SK-N-MC (cell line): ENCODE results near the gene PSG6.
"Not testable (repeated sequence)": the region's sequence is repeated elsewhere in the genome, so short reads cannot be mapped to it uniquely, and the experiment has no call there.

ENCODE experiments used
- DNase-seq: peaks from one replicate; pipeline ENCODE4 v3.0.0-alpha.2; 2011; ENCODE audit warnings: low read depth, low spot score
- H3K27ac ChIP-seq: fragments of 200-600 bp; sonication (generic); 2 replicates; pipeline ENCODE4 v1.5.1; 2016; ENCODE audit warnings: mixed run types
- H3K36me3 ChIP-seq: fragments of 200-600 bp; sonication (generic); 2 replicates; pipeline ENCODE4 v1.6.1; 2017; ENCODE audit warnings: antibody characterized with exemption, low read length, mixed read lengths; ENCODE audit not compliant: insufficient read depth
- H3K4me3 ChIP-seq: fragments of 200-600 bp; sonication (generic); 2 replicates; pipeline ENCODE4 v1.5.1; 2016
- H3K9ac ChIP-seq: fragments of 200-600 bp; sonication (generic); 2 replicates; pipeline ENCODE4 v1.8.0; 2017; ENCODE audit warnings: mixed run types, mixed read lengths; ENCODE audit not compliant: insufficient read length
- H3K9me3 ChIP-seq: fragments of 200-600 bp; sonication (generic); 2 replicates; pipeline ENCODE4 v1.6.1; 2017; ENCODE audit warnings: low read depth, mild to moderate bottlenecking, antibody characterized with exemption, low read length, moderate library complexity, mixed read lengths
- EZH2 ChIP-seq: fragments of 200-600 bp; sonication (generic); IDR thresholded peaks from one replicate; pipeline ENCODE4 v1.6.1; 2017; ENCODE audit warnings: antibody characterized with exemption
- FOXP2 ChIP-seq: optimal IDR thresholded peaks from 2 replicates; pipeline ENCODE3; 2011; ENCODE audit warnings: mild to moderate bottlenecking, moderate library complexity; ENCODE audit not compliant: insufficient read depth; ENCODE audit errors: extremely low read length, control extremely low read depth
- POLR2AphosphoS5 ChIP-seq: IDR thresholded peaks from 2 replicates; pipeline ENCODE4 v1.6.1; 2012; ENCODE audit warnings: mild to moderate bottlenecking, low read depth, low read length, borderline replicate concordance

Gene PSG6

DNA sequence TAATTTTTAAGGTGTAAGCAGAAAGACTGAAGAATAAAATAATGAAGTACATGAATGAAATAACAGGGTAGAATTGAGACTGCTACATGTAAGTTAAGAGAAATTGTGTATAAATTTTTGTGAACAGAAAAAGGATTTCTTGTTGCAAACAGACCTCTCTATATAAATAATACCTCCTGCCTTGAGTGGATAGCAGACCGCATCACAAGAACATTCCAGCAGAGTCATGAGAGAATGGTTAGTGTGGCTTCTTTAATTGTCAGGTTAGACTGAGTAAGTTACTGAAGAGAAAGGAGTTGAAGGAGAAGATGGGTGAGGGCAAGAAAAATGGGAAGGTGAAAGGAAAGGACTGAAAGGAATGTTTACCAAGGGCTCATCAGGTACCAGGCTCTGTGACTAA is 18.6 kb downstream of the PSG6 start:
- H3K9me3 ChIP-seq, H3K9ac ChIP-seq, H3K36me3 ChIP-seq, DNase-seq, H3K27ac ChIP-seq, H3K4me3 ChIP-seq: not testable (repeated sequence)

DNA sequence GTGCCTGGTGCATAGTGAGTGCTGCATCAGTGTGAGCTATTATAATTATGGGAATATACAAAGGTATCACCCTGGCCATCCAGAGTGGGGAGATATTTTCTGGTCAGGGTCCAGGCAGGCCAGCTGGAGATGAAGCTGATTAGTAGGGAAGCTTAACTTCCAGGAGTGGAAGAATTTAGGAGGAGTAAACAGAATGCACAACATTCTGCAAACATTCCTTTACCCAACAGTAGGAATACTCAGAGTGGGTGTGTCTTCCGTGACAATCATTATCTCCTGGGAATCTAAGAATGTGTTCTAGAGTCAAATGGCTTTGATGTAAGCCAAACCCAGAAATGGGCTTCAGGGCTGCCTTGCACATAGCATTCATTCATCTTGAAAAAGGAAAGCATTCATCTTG is 19.0 kb downstream of the PSG6 start:
- H3K36me3 ChIP-seq, DNase-seq, H3K9ac ChIP-seq, H3K4me3 ChIP-seq, H3K9me3 ChIP-seq, H3K27ac ChIP-seq: not testable (repeated sequence)

DNA sequence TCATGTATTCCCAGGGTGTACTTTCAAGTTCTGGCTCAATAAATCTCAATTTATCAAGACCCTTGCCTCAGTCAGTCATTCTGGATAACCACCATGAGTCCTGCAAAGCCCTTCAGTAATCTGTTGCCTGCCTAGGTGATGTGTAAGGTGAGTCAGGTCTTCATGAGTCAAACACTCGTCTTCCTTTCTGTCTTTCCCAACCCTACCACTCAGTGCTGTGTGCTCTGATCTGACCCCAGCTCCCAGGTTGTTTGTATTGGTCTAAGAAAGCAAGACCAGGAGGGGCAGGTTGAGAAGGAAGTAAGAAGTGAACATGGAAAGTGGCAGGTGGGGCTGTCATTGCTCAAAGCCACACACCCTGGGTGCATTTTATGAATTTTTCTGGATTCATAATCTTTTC is 20.0 kb downstream of the PSG6 start:
- not testable (repeated sequence) for H3K4me3 ChIP-seq, H3K9me3 ChIP-seq, H3K9ac ChIP-seq, DNase-seq, H3K27ac ChIP-seq, H3K36me3 ChIP-seq

DNA sequence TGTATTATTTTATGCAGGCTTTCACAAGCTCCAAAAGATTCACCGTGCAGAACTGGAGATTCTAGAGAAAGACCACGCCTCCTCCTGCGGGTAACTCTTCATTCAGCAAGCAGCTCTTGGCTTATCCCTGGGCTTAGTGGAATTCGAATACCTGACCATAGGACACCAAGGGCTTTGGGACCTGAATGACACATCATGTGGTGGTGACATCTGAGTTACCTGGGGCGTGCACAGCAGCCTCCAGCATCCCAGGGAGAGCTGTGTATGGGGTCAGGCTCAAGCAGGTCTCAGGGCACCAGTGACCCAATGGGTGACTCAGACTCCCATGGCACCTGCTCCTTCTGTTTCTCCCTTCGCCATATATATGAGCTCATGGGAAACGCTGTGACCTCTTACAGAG is 27.2 kb downstream of the PSG6 start:
- H3K4me3 ChIP-seq, H3K9ac ChIP-seq, DNase-seq, H3K36me3 ChIP-seq, H3K27ac ChIP-seq, H3K9me3 ChIP-seq: not testable (repeated sequence)

DNA sequence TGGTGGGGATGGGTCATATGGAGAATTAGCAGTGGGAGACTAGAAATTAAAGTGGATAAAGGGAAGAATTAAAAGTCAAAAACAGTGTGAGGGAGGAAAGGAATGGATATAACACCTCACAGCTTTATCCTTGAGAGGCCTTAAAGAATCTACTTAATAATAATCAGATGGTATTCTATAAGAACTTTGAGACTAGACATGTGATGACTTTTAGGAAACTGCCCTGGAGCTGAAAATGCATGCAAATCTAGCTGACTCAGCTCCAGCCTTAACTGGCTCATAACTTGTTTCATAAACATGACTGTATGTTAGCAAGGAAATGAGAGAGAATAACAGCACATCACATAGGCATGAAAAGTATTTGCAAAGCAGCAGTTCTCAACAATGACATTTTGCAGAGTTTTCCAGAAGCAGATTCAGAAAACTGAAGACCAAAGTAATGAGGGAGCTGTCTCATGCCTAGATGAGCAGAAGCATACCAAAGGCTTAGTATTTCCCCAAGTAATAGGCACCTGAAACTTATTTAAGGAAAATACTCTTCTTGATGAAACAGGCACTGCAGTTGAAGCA is 29.7 kb downstream of the PSG6 start:
- not testable (repeated sequence) for H3K9ac ChIP-seq

DNA sequence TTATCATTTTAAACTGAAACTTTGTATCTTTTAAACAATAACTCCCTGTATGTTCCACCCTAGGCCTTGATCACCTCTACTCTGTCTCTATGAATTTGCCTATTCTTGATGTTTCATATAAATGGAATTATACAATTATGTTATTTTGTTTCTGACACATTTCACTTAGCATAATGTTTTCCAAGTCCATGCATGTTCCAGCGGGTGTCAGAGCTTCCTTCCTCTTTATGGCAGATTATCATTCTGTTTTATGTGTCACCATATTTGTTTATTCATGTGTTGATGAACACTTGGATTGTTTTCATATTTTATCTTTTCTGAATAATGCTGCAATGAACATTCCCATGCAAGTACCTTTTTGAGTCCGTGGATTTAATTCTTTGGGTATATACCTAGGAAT is 35.0 kb downstream of the PSG6 start:
- not testable (repeated sequence) for H3K27ac ChIP-seq, H3K36me3 ChIP-seq, H3K4me3 ChIP-seq, H3K9ac ChIP-seq, H3K9me3 ChIP-seq, DNase-seq

More for the DNA sequence above, 29.7 kb downstream of the PSG6 start:
- H3K36me3 ChIP-seq, H3K27ac ChIP-seq, DNase-seq, H3K4me3 ChIP-seq, H3K9me3 ChIP-seq: not testable (repeated sequence)

DNA sequence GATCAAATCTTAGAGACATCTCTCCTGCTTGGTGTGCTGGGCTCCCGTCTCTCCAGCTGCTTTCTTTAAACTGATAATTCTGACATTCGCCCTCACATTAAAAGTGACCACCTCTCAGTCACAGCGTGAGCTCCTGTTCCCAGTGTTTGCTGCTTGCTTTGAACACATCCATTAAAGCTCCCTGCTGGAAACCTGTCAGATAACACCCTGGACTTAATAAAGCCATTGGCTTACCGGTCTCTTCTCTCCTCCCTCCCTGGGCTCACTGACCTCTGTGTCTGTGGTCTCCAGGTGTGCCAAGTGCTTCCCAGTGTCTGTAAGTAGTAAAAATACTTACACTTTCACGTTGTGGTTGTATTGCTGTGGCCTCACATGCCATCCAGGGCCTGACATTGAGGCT is 35.7 kb downstream of the PSG6 start:
- H3K4me3 ChIP-seq, H3K36me3 ChIP-seq, H3K9me3 ChIP-seq, H3K9ac ChIP-seq, H3K27ac ChIP-seq, DNase-seq: not testable (repeated sequence)

DNA sequence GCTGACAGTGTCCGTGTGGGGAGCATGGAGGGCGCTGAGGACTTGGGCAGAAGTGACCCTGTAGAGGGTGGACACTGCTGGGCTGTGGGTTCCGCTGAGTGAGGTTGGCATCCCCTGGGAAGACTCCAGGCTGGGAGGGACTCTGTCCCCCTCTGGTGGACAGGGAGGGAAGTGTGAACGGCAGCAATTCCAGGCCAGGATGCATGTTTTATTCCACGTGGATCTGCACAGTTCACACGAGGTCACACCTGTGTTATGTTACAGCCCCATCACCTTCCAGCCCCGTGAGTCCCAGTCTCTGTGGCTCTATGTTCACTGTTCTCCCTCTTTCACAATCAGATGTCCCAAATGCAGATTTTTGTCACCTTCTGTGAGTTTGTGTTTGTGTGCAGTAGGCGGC is 36.4 kb downstream of the PSG6 start:
- H3K9me3 ChIP-seq, H3K4me3 ChIP-seq, H3K27ac ChIP-seq, DNase-seq, H3K36me3 ChIP-seq, H3K9ac ChIP-seq: not testable (repeated sequence)

DNA sequence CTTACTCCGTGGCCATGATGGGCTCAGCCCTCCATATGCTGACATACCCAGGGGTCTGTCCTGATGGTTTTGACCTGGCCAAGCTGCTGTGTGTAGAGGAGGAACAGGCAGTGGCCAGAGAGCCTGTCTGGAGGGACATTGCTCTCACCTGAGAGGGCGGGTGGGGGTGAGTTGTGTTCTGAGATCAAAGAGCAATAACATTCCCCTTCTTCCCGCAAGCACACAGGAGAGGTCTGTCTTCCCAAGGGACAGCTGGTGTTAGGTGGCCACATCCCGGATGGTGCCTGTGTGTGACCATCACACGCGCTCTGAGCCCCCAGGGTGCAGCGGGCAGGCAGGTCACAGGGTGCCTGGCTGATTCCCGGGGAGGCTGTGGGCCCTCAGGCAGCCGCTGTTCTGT is 37.1 kb downstream of the PSG6 start:
- H3K36me3 ChIP-seq, H3K4me3 ChIP-seq: not testable (repeated sequence)

DNA sequence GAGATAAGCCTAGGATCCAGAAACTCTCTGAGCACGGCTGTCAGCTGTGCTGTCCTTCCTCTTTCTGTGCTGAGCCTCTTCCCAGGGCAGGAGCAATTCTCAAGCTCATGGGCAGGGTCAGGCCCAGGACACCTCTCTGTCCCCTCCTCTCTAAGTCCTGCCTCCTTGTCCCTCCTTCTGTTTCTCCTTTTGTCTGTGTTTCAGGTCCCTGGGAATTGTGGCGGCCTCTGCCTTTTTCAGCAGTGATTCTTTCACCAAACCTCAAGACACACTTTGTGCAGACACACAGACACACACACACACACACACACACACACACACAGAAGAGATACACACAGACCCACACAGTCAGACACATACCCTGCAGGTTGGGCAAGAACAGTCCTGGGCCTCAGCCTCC is 38.1 kb downstream of the PSG6 start, which contains the start of gene PSG1:
Gene PSG1, minus strand, starts transcription at position 101 of the 400 bp plus-strand sequence. CDS start 132 bp downstream, outside the sequence.
- H3K27ac ChIP-seq = no peak within 1 kb of the TSS
- H3K9me3 ChIP-seq = no peaks in the 10 kb centered on the region
- DNase-seq = no peak
- H3K9ac ChIP-seq = no peak within 1 kb of the TSS
- TF ChIP-seq POLR2AphosphoS5 (no peak), EZH2 (no peak), FOXP2 (no peak)
- H3K4me3 ChIP-seq = no peak within 1 kb of the TSS
- H3K36me3 ChIP-seq = no peaks in the 10 kb centered on the region

More for the DNA sequence above, 37.1 kb downstream of the PSG6 start:
- not testable (repeated sequence) for H3K27ac ChIP-seq, DNase-seq, H3K9me3 ChIP-seq, H3K9ac ChIP-seq

DNA sequence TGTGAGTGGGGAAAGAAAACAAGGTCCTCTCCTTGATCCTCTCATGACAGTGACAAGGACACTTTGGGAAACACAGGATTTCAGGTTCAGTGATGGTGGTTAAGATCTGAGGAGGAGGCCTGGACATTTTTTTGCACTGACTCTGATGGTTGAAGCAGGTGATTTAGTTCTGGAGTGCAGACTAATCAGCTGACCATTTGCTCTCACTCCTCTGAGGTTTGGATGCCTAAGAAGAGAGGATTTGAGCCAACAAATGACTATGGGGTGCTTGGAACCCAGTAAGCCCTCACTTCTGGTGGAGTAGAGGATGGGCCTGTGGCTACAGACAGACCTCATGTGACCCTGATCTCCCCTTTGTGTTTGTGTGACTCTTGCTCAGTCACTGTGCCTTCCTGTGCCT is 41.1 kb downstream of the PSG6 start:
- not testable (repeated sequence) for H3K9me3 ChIP-seq, DNase-seq

DNA sequence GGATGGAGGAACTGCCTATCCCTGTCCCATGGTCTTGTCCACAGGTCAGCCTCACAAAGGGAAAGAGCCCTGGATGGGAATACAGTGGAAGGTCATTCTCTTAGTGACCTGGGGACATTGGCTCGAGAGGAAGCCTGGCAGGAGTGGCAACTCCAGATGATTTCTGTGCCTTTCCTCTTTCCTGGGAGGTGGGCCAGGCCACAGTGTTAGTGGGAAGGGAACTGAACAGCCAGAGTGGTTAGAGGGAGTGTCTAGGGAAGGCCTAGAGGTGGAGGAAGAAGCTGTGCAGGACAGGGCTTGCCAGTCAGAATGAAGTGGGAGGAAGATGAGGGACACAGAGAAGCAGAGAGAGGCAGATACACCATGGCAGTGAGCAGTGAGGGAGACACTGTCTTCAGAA is 41.8 kb downstream of the PSG6 start:
- H3K9ac ChIP-seq, H3K9me3 ChIP-seq, H3K36me3 ChIP-seq, H3K27ac ChIP-seq, H3K4me3 ChIP-seq, DNase-seq: not testable (repeated sequence)

More for the DNA sequence above, 41.1 kb downstream of the PSG6 start:
- not testable (repeated sequence) for H3K9ac ChIP-seq, H3K36me3 ChIP-seq, H3K27ac ChIP-seq, H3K4me3 ChIP-seq

DNA sequence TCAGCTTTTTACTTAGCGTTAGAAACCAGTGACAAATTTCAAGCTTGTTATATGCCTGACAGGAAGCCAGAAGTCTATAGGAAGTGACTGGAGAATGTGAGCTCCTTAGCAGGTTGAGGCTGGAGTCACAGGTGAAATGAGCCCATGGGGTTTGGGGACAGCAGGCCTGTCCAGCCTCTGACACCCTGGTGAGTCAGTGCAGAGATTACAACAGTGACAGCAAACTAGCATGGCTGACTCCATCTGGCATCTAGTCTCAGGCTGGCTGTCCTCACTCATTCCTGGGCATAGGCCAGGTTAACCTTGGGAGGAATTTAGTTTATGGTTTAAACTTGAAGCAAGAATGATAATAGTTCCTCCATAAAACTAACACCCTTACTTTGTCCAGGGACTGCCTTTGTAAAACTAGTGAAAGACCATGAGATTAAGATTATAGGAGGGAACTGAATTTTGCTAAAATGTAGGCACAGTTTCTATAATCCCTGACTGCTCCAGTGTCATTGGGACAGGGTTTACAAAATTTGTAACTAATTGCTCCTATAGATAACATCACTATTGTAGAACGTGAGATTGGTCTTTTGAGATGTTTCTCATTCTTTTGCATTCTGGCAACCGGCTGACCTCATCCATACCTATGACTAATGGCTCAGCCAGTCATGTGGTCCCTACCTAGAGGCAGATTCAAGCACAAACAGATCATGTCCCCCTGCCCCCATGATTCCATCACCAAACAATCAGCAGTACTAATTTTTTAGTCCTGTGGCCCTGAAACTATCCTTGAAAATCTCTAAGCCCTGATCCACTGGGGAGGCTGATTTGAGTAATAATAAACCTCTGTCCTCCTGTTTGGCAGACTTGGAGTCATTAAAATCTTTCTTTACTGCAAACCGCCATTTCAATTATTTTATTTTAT is 42.5 kb downstream of the PSG6 start:
- H3K27ac ChIP-seq, H3K9ac ChIP-seq, H3K4me3 ChIP-seq, DNase-seq, H3K36me3 ChIP-seq, H3K9me3 ChIP-seq: not testable (repeated sequence)

DNA sequence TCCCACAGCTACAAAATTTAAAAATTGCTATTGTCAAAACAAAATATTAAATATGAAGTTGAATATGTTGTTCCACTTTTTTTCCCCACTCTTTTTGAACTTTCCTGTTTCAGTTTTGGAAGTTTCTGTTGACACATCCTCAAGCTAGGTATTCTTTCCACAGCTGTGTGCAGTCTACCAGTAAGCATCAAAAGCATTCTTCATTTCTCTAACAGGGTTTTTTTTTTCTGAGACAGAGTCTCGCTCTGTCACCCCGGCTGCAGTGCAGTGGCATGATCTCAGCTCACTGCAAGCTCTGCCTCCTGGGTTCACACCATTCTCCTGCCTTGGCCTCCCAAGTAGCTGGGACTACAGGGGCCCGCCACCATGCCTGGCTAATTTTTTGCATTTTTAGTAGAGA is 43.6 kb downstream of the PSG6 start:
- not testable (repeated sequence) for H3K27ac ChIP-seq, DNase-seq, H3K4me3 ChIP-seq, H3K36me3 ChIP-seq, H3K9me3 ChIP-seq, H3K9ac ChIP-seq
